Activated CD4-positive, CD25-positive, alpha-beta regulatory T cell treated with anti-CD3 and anti-CD28 coated beads, Interleukin-2, amount 50 U/mL, for 72 hours (primary cell): ENCODE measurements around the gene DAP3.
"Not testable (repeated sequence)": the region's sequence is repeated elsewhere in the genome, so short reads cannot be mapped to it uniquely, and the experiment has no call there.

Source experiments
- DNase-seq: peaks from one replicate; pipeline ENCODE4 v3.0.0; 2021

DAP3 gene

DNA sequence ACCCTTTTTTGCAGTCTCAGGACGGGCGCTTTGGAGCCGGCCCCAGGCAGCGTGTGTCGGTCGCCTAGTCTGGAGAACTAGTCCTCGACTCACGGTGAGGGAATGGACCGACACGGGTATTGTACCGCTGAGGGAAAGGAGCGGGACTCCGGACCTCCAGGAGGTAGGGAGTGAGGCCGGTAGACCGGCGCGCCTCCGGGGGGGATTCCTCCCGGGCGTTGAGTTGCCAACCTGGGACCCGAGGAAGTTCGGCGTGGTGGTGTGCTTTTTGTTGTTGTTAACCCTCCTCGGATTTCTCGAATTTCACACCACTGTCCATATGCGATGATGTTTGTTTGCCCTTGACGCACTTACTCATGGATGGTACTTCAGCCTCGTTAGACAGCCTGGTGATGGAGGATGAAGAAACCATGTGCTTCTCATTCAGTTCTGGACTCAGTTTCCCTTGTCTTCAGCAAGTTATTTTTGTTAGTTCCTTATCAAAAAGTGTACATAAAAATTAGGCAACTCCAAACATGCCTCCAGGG lies at the start of gene DAP3:
TSS of gene DAP3 (plus strand) at position 11 of the 527 bp plus-strand sequence. CDS start 20,689 bp downstream, outside the sequence.
- DNase-seq = not testable (repeated sequence)

DNA sequence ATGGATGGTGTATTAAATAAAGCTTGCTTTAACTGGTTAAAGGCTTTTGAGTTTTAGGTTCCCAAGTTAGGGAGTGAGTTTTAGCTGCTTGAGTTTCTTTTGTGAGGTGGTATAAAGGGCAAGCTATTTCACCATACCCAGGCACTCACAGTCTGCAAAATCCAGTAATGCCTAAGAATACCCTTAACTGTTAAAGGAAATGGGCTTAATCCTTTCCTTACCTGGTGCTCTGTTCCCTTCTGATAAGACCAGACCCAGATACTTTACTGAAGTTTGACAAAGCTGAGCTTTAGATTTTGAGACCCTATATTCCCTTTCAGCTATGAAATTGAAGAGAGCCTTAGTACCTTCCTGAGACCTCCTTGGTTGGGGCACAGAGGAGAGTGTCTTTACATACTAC lies 48.5 kb upstream of the DAP3 start:
- no peak for DNase-seq

GRCh38 chr1:155642559-155643180 lies 46.2 kb upstream of the DAP3 start:
- not testable (repeated sequence) for DNase-seq

GRCh38 chr1:155643230-155643629 lies 45.7 kb upstream of the DAP3 start:
- no peak for DNase-seq

GRCh38 chr1:155645034-155645598 lies 43.8 kb upstream of the DAP3 start:
- DNase-seq = no peak

DNA sequence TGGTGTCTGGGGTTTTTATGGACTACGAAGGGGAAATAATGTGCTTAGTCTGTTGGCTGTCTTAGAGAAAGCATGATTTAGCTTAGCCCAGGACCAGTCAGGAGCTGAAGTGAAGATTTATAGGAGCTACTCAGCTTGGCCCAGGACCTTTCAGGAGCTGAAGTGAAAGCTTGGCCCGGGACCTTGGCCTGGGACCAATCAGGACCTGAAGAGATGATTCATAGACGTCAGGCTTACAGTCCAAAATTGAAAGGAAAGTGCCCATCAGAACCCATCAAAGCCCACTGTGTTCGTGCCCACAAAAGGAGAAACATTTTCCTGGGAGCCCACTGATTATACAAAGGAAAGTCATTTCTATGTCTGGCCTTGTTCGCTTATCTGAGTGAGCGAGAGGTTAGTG lies 43.2 kb upstream of the DAP3 start:
- no peak for DNase-seq

DNA sequence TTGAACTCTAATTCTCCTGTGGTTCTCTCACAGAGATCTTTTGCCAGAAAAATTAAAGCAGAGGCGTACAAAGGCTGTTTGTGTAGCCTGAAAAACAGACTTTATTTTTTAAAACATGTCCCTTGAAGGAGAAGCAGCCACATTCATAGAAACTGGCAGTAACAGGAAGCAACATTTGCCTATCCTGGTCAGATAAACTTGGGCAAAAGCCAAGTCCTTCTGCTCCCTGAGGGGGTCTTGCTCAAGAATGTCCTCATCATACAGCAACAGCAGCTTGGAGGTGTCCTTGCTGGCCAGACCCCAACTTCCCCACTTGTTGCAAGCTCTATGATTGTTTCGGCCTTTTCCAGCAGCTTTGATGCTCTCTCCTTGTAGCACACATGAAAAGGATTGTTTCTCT lies 42.6 kb upstream of the DAP3 start:
- no peak for DNase-seq

DNA sequence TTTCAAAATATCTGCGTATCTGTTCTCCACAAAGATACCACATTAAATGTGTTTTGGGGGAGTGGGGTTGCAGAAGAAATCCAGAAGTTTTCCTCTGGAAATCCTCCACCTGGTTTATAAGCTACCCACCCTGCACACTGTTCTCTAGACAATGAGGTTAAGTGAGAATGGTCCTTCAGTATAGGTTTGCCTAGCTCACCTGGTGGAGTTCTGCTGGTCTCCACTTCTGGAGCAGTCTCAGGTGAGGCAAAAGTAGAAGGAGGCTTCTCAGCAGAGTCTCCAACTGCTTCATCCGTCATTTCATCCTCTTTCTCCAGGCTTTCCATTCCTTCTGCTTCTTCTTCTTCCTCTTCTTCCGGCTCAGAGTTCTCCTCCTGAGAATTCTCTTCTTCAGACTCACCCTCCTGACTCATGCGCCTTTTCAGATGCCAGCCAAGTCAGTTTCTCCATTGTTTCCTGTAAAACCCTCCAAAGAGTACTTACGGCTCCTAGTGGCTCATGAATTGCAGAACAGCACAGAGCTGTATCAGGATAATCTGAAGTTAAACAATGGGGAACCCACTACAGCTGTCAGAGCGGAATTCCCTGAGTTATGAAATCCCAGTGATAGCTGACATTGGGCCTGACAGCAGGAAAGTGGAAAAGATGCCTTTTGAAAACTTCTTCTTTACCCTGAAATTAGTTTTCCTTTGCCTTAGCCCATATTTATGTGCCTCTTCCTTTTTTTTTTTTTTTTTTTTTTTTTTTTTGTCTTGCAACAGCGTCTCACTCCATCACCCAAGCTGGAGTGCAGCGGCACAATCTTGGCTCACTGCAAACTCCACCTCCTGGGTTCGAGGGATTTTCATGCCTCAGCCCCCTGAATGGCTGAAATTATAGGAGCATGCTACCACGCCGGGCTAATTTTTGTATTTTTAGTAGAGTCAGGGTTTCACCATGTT lies 40.4 kb upstream of the DAP3 start:
- DNase-seq = no peak

DNA sequence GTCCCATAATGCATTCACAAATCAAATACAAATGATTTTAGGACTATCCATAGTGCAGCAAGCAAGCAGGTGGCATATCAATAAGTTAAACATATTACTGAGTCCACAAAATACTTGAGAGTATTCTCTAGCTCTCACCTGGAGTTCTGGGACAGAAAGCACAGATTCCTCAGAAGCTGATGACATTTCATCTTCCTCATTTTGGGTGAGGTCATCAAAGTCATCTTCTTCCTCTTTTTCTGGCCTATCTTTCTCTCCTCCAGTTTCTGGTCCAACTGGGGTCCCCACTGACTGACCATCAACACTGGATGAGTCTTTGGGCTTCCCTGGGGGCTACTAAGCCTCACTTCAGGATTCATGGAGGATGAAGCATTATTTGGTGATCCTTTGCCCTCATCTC lies 39.2 kb upstream of the DAP3 start:
- no peak for DNase-seq

- no peak for DNase-seq
Observed at GRCh38 chr1:155650231-155650757, 38.6 kb upstream of the DAP3 start.

- no peak for DNase-seq
Observed at GRCh38 chr1:155651861-155652661, 36.8 kb upstream of the DAP3 start.

DNA sequence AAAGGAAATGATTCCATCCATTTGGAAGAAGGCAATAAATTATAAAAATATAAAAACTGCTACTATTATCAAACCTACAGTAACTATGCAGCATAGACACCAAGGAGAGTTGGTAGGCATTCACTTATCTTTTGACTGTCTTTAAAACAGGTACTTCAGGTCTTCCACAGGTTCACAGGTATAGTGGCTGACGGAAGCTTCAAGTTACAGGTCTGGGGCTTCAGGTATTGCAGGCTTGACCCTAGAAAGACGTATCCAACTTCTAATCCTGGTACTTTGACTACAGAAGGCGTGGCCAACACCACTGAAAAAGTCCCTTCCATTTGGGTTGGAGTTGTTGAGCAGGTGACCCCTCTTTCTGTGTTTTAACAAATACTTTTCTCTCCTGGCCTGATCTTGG lies 35.9 kb upstream of the DAP3 start:
- no peak for DNase-seq

- DNase-seq = no peak
Observed at GRCh38 chr1:155657463-155657862, 31.4 kb upstream of the DAP3 start.

DNA sequence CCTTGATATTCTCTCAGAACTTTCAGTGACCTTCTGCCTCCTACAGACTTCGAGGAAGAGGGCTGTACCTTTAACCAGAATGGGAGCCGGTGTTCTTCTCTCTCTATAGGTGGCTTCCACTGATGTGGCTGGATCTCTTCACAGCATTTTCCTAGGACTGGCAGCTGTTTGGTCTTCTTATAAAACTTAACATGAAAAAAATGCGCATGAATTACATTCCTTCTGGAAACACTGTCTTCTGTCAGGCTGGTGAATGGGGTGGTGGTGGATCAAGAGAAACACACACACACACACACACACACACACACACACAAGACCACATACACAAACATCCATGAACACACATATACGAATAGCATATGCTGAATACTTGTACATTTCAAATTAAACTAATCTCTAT lies 27.7 kb upstream of the DAP3 start:
- not testable (repeated sequence) for DNase-seq

DNA sequence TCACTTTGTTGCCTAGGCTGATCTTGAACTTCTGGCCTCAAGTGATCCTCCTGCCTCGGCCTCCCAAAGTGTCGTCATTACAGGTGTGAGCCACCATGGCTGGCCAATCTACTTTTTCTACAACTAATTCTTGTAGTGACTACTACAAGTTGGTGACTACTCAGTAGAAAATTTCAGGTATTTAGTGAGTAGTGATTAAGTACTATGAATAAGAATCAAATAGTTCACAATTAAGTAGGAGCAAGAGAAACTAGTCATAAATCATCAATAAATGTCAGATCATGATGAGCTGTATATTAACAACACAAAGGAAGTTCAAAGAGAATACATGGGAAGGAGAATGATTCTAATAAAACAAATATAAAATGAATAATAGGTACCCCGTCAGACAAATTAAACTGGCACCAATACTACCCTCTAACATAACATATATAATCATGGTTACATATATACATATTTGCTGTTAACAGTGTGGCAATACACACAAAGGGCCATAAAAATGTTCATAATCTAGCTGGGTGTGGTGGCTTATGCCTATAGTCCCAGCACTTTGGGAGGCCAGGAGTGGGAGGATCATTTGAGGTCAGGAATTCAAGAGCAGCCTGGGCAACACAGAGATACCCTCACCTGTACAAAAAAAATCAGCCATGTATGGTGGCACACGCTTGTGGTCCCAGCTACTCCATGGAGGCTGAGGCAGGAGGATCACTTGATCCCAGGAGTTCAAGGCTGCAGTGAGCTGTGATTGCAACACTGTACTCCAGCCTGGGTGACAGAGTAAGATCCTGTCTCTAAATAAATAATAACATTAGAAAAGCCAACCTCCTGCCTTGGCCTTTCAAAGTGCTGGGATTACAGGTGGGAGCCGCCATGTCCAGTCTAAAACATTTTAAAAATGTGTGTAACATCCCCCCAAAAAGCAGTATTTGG lies 19.4 kb upstream of the DAP3 start:
- DNase-seq = no peak

- no peak for DNase-seq
Observed at GRCh38 chr1:155671750-155672149, 17.1 kb upstream of the DAP3 start.

GRCh38 chr1:155673003-155673402 lies 15.9 kb upstream of the DAP3 start:
- DNase-seq = no peak

DNA sequence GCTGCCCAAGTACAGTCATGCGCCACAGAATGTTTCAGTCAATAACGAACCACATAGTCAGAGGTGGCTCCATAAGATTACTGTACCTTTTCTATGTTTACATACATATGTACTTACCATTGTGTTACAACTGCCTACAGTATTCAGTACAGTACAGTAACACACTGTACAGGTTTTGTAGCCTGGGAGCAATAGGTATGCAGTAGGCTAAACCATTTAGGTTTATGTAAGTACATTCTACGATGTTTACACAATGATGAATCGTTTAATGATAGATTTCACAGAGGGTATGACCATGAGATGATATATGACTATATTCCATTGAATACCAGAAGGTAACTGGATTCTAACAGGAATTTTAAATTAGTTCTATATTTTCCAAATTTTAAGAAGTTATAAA lies 10.9 kb upstream of the DAP3 start:
- no peak for DNase-seq

DNA sequence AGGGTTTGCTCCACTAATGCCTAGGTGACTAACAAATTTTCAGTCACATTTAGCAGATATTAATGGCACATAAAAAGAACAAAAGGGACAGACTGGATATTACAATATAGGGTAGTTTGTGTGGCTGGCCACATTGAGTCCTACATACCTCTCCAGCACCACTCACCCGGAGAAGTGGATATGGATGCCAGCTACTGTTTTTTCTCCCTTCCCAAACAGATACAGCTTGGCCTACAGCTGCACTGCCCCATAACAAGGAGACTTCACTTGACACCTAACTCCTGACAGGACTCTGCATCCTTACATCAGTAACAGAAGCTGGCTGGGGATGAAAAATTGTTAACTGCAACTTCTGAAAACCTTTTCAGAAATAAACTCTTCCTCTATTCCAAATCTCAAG lies 9.9 kb upstream of the DAP3 start:
- not testable (repeated sequence) for DNase-seq

- DNase-seq = no peak
Observed at GRCh38 chr1:155680531-155680930, 8.4 kb upstream of the DAP3 start.

- no peak for DNase-seq
Observed at GRCh38 chr1:155681776-155682175, 7.1 kb upstream of the DAP3 start.
